Thyroid gland (tissue), 4 donors: ENCODE measurements around the gene HIC1. TPM values are rescaled to one million over a fixed set of nuclear protein-coding genes. Genes with fewer than 3 reads are reported as not detected.
A peak's percentile ranks its signal among the peaks of the same experiment; 100 is the strongest.

ENCODE experiments used
- DNase-seq, 2 donors: peaks; one replicate each; pipeline ENCODE4 v3.0.0-alpha.2; 2019
- H3K27ac ChIP-seq, 3 donors: fragments of 200-600 bp; sonication (generic); 1 replicate in 2 of 3; 2 replicates in 1 of 3; pipeline ENCODE4 v1.5.1; 2016 to 2019; ENCODE audit warnings: mild to moderate bottlenecking in 1 of 3, moderate library complexity in 1 of 3
- H3K27me3 ChIP-seq: fragments of 200-600 bp; sonication (generic); one replicate; pipeline ENCODE4 v1.5.1; 2019
- H3K36me3 ChIP-seq, 2 donors: fragments of 200-600 bp; sonication (generic); one replicate each; pipeline ENCODE4 v1.5.1; 2016 to 2019
- H3K4me1 ChIP-seq, 2 donors: fragments of 200-600 bp; sonication (generic); one replicate each; pipeline ENCODE4 v1.5.1; 2017 to 2019
- H3K4me3 ChIP-seq, 3 donors: fragments of 200-600 bp; sonication (generic); replicated peaks in 1 of 3; 1 replicate in 2 of 3; 2 replicates in 1 of 3; pipeline ENCODE4 v1.5.1; 2016; ENCODE audit warnings: mild to moderate bottlenecking in 1 of 3
- H3K9me3 ChIP-seq: fragments of 200-600 bp; sonication (generic); one replicate; pipeline ENCODE4 v1.5.1; 2017
- CTCF ChIP-seq, 6 experiments: fragments of 200-600 bp in 3 of 6; fragments of 450-650 bp in 3 of 6; sonication (generic) in 3 of 6; IDR thresholded peaks; one replicate each; pipeline ENCODE4 v1.5.1; 2016 to 2019; ENCODE audit warnings: antibody characterized with exemption in 6 of 6, mild to moderate bottlenecking in 2 of 6, inconsistent platforms in 1 of 6, moderate library complexity in 1 of 6
- POLR2A ChIP-seq, 2 donors: fragments of 450-650 bp; IDR thresholded peaks; one replicate each; pipeline ENCODE4 v1.6.1; 2017; ENCODE audit warnings: antibody characterized with exemption in 2 of 2, mild to moderate bottlenecking in 2 of 2, moderate library complexity in 1 of 2
- WGBS, 2 donors: methylation state at CpG; one replicate each; pipeline ENCODE4 v1.1.5; 2017; 5-methylcytosine and 5-hydroxymethylcytosine counted together
- intact Hi-C: fragments of 100-400 bp; cut with DNase I; formaldehyde crosslinking; loops from one replicate; pipeline ENCODE4 v1.15.1; 2023
- total RNA-seq, 4 donors: library from RNA; depleted of rRNA; stranded (reverse); fragments of >200 nt; gene quantifications; one replicate each; pipeline ENCODE4 v1.2.3, GENCODE V29; 2016

The HIC1 gene
- total RNA-seq, 4 donors from 2014 or later, result 13.3 to 23.2 (median 18.3) TPM

GRCh38 chr17:2030779-2031163 lies 24.1 kb upstream of the HIC1 start:
- Histone ChIP-seq H3K4me3 (peak overlapping the region; percentile 96 to 99 (median 98)), H3K27ac (no peak overlapping the region), H3K36me3 (peaks cover 2 to 6% of the 10 kb centered on the region in 2 donors), H3K4me1 (peaks cover 8 to 20% of the 10 kb centered on the region in 2 donors), H3K27me3 (no peaks in the 10 kb centered on the region), H3K9me3 (no peaks in the 10 kb centered on the region)
- WGBS, 2 donors, result 23% methylated on average over 9 of the region's 10 CpGs
- peak in 1 of 2 donors; percentile 50 for DNase-seq
- intact Hi-C loops, result no loop called here
- TF ChIP-seq POLR2A (IDR thresholded peaks at IDR 0.05), result no peak
- TF ChIP-seq CTCF (IDR thresholded peaks at IDR 0.05), result peak in 4 of 6 experiments; percentile 23 to 42 (median 32)

GRCh38 chr17:2033153-2033552 lies 21.8 kb upstream of the HIC1 start:
- DNase-seq, result no peak
- intact Hi-C loops, result no loop called here
- 94 to 96% methylated on average over 7 of the region's 7 CpGs for WGBS, 2 donors

GRCh38 chr17:2034157-2034556 lies 20.7 kb upstream of the HIC1 start:
- 72 to 86% methylated on average over 7 of the region's 7 CpGs for WGBS, 2 donors
- H3K4me3 ChIP-seq, result no peak overlapping the region
- H3K27ac ChIP-seq, result no peak overlapping the region
- no peak for DNase-seq
- H3K4me1 ChIP-seq, result peaks cover 7 to 14% of the 10 kb centered on the region in 2 donors
- H3K27me3 ChIP-seq, result no peaks in the 10 kb centered on the region
- TF ChIP-seq POLR2A (IDR thresholded peaks at IDR 0.05) (no peak), CTCF (IDR thresholded peaks at IDR 0.05) (no peak)
- H3K9me3 ChIP-seq, result no peaks in the 10 kb centered on the region
- intact Hi-C loops, result no loop called here
- H3K36me3 ChIP-seq, result peaks cover 23 to 24% of the 10 kb centered on the region in 2 donors

More at GRCh38 chr17:2033153-2033552, 21.8 kb upstream of the HIC1 start:
- TF ChIP-seq POLR2A (IDR thresholded peaks at IDR 0.05), result no peak
- TF ChIP-seq CTCF (IDR thresholded peaks at IDR 0.05), result no peak
- H3K4me1 ChIP-seq, result peaks cover 7 to 14% of the 10 kb centered on the region in 2 donors
- H3K27ac ChIP-seq, result no peak overlapping the region
- H3K9me3 ChIP-seq, result no peaks in the 10 kb centered on the region
- no peak overlapping the region for H3K4me3 ChIP-seq
- H3K27me3 ChIP-seq, result no peaks in the 10 kb centered on the region
- peaks cover 18 to 23% of the 10 kb centered on the region in 2 donors for H3K36me3 ChIP-seq

GRCh38 chr17:2034806-2035540 lies 19.9 kb upstream of the HIC1 start:
- WGBS, 2 donors, result 68 to 80% methylated on average over 5 to 7 of the region's 9 CpGs
- Histone ChIP-seq H3K9me3 (no peaks in the 10 kb centered on the region), H3K27ac (no peak overlapping the region), H3K36me3 (peaks cover 23 to 24% of the 10 kb centered on the region in 2 donors), H3K27me3 (no peaks in the 10 kb centered on the region), H3K4me3 (no peak overlapping the region), H3K4me1 (peaks cover 7 to 9% of the 10 kb centered on the region in 2 donors)
- TF ChIP-seq POLR2A (IDR thresholded peaks at IDR 0.05) (no peak), CTCF (IDR thresholded peaks at IDR 0.05) (no peak)
- DNase-seq, result no peak
- intact Hi-C loops, result no loop called here
